HG03520 (cell line): ENCODE data around the gene INKA2.

Experiments
- ATAC-seq: cut with Tn5 transposase; IDR thresholded peaks from one replicate; pipeline ENCODE4 v1.9.1; 2021; ENCODE audit warnings: mild to moderate bottlenecking, moderate library complexity; ENCODE audit not compliant: unreplicated experiment

The INKA2 gene

DNA sequence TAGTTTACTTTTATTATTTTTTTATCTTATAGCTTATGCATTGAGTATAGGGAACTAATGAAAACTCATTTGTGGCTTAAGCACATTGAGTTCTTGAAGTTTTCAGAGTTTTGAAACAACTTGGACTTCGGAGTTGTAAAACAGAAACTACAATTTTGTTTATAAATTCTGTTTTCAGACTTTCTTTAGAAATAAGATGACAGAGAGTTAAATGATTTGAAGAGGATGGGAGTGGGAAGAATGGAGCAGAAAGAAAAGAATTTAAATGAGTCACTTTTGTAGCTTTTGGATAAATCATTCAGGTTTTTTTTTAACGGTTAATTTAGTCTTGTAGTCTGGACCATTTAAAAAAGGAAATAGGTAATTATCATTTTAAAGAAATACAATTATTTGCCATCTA, 32.3 kb downstream of the INKA2 start:
- no peak for ATAC-seq

GRCh38 chr1:111705841-111706240, 33.4 kb downstream of the INKA2 start:
- no peak for ATAC-seq

GRCh38 chr1:111704776-111705175, 34.4 kb downstream of the INKA2 start:
- ATAC-seq, result no peak

DNA sequence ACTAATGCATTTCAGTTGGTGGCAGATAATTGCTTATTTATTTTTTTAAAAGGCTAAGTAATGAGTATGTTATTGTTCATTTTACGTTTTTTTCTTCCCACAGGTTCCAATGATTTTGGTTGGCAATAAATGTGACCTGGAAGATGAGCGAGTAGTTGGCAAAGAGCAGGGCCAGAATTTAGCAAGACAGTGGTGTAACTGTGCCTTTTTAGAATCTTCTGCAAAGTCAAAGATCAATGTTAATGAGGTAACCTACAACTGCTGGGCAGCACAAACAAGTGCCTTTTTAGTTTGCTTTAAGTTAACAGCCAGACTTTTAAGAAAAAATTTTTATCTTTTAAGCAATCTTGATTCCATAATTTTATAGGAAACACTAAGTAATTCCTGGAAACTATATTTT, 35.0 kb downstream of the INKA2 start:
- ATAC-seq, result no peak

DNA sequence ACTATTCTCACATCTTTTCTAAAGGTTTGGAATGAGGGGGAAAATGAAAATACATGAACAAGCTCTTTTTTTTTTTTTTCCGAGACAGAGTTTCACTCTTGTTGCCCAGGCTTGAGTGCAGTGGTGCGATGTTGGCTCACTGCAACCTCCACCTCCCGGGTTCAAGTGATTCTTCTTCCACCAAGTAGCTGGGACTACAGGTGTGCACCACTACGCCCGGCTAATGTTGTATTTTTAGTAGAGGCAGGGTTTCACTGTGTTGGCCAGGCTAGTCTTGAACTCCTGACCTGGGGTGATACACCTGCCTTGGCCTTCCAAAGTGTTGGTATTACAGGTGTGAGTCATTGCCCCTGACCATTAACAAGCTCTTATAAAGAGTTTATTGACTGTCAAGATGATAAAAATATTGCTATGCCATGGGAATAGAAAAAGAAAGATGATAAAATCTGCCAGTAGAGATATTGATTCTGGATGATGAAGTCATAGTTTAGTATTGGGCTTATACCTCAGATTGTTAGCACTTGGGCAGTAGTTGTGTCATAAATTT, 36.6 kb downstream of the INKA2 start:
- no peak for ATAC-seq

DNA sequence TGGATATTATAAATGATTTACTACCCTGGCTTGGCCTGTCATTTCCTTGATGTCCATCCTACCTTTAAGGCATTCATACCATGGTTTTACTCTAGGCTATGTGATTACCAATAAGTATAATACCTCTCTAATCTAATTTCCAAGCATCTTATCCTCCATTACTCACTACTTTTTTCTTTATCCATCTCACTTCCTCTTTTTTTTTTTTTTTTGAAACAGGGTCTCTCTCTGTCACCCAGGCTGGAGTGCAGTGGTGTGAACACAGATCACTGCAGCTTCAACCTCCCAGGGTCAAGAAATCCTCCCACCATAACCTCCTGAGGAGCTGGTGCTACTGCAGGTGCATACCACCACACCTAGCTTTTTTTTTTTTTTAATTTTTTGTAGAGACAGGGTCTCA, 39.9 kb downstream of the INKA2 start:
- no peak for ATAC-seq

- no peak for ATAC-seq
These were observed 42.9 kb downstream of the INKA2 start for GRCh38 chr1:111696330-111696729.

- ATAC-seq, result no peak
These were observed 43.4 kb downstream of the INKA2 start for GRCh38 chr1:111695801-111696200.

DNA sequence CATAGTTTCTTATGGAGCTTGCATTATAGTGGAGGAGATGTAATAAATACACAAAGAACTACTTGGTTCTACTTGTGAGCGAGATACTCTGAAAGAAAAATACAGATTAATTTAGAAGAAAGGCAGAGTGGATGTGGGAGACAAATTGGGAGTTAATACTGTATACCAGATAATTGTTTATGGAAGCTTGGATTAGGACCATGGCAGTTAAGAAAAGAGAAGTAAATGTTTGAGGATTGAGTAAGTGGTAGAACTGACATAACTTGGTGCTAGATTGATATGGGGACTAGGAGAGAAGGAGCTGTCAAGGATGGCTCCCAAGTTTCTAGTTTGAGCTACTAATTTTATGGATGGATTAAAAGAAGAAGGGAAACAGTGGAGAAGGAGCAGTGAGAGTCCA, 47.3 kb downstream of the INKA2 start:
- no peak for ATAC-seq

DNA sequence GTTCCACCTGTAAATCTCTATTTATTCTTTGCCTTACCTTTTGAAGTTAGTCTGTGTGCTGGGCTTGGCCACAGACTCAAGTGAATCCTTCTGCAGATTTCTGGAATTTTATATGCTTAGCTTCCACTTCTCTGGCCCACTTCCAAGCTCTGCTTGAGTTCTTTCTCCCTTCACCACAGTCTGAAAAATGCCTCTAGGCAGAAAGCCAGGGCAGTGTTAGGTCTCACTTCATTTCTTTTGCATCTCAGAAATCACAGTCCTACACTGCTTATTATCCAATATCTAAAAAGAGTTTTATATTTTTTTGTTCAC, 48.9 kb downstream of the INKA2 start:
- ATAC-seq, result no peak
